ENCODE data around the gene GGNBP2.

The GGNBP2 gene

DNA sequence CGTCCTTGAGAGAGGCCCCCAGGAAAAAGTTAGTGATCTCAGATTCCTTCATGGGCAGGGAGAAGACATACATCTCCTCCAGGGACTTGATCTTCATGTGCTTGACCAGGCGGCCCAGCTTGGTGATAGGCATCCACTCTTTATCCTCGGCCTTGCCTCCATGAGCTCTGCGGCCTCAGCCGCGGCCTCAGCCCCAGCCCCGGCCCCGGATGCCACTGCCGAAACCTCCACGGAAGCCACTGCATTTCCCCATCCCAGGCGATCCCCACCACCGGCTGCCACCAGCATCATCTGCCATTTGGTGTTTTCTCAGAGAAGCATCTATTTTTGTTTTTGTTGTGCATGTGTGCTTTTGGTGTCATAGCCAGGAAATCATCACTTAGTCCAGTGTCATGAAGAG is 30.3 kb downstream of the GGNBP2 start:
- no peak overlapping the region for H3K27ac ChIP-seq
- TF ChIP-seq, protein P1, sequence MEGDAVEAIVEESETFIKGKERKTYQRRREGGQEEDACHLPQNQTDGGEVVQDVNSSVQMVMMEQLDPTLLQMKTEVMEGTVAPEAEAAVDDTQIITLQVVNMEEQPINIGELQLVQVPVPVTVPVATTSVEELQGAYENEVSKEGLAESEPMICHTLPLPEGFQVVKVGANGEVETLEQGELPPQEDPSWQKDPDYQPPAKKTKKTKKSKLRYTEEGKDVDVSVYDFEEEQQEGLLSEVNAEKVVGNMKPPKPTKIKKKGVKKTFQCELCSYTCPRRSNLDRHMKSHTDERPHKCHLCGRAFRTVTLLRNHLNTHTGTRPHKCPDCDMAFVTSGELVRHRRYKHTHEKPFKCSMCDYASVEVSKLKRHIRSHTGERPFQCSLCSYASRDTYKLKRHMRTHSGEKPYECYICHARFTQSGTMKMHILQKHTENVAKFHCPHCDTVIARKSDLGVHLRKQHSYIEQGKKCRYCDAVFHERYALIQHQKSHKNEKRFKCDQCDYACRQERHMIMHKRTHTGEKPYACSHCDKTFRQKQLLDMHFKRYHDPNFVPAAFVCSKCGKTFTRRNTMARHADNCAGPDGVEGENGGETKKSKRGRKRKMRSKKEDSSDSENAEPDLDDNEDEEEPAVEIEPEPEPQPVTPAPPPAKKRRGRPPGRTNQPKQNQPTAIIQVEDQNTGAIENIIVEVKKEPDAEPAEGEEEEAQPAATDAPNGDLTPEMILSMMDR (conservative IDR thresholded peaks at IDR 0.05): no peak

DNA sequence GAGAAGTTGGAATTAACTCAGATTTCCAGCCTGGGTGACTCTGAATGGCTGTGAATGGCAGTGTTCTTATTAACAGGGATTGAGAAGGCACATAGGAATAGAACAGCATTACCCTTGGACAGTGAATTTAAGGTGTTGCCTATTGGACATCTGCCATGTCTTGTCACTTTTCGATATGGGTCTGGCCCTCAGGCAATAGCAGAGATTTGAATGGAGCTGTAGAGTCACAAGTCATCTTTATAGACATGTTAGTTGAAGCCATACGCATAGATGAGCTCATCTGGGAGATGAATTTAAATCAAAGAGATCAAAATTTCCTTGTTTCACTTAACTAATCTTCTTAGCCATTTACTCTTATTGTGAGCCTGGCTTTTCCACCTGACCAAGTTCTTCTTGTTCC is 32.1 kb downstream of the GGNBP2 start:
- H3K27ac ChIP-seq: no peak overlapping the region
- TF ChIP-seq, protein P1 (conservative IDR thresholded peaks at IDR 0.05): no peak

DNA sequence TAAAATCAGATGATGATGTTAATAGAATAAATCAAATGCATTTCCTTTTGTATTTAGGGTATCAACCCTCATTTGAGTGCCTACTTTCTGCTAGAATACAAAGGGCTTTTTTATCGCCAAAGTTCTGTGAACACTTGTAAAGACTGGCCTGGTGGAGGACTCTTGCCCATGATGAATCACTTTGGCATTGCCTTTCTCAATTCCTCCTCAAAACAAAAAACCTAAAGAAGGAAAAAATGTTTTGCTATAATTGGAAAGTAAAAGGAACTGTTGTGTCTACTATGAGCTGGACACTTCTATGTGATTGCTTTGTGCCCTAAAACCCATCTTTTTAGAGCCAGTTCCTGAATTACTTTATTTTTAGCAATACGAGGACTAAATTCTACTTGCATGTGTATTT is 34.0 kb downstream of the GGNBP2 start:
- TF ChIP-seq, protein P1 (conservative IDR thresholded peaks at IDR 0.05): no peak
- H3K27ac ChIP-seq: no peak overlapping the region

DNA sequence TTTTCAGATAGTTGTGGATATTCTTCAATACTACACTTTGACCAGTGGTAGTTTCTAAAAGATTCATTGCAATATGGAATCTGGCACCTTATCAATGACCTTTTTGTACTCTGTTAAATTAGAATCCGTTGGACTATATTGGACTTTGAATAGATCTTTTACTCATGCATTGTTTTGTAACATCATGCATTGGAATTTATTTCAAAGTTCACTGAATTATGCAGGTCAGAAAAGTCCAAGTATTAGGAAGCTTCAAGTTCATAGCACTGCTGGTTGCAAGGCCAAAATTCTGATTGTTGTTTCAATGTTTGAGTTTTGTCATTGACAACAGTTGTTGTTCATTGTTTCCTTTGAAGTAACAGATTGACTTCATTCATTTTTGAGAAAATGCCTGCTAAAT is 39.1 kb downstream of the GGNBP2 start:
- H3K27ac ChIP-seq: no peak overlapping the region
- TF ChIP-seq, protein P1 (conservative IDR thresholded peaks at IDR 0.05): no peak

DNA sequence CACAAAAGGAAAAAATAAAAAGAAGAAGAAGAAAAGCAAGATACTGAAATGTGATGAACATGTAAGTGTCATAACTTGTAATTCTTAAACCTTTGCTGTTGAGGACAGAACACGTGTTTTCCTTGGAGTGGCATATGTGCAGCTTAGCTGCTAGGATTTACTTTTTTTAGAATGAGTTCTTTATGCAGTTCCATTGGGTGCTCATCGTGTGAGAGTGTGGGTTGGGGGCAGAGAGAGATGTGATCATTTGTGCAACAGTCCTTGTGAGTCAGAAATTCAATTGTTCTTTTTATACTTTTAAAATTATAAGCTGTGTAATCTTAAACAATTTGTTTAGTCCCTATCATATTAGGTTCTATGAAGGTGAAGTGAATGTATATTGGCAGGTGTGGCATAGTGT is 41.4 kb downstream of the GGNBP2 start:
- TF ChIP-seq, protein P1 (conservative IDR thresholded peaks at IDR 0.05): no peak
- no peak overlapping the region for H3K27ac ChIP-seq

DNA sequence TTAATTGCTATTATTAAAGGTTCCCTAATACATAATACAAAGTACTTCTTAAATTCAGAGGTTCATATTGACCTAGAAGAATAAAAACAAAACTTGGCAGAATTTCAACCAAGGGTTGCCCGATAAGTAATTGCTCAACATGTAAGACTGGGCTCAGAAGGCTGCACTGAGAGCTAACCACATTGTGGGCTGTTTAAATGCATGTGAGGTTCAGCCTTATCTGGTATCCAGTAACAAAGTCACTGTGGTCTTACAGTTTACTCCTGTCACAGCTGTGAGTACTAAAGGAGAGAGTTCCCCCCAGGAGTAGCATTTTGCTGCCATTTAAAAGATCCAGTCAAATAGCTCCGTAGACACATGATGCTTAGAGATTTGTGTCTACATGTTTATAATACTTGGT is 45.4 kb downstream of the GGNBP2 start:
- TF ChIP-seq, protein P1 (conservative IDR thresholded peaks at IDR 0.05): no peak

DNA sequence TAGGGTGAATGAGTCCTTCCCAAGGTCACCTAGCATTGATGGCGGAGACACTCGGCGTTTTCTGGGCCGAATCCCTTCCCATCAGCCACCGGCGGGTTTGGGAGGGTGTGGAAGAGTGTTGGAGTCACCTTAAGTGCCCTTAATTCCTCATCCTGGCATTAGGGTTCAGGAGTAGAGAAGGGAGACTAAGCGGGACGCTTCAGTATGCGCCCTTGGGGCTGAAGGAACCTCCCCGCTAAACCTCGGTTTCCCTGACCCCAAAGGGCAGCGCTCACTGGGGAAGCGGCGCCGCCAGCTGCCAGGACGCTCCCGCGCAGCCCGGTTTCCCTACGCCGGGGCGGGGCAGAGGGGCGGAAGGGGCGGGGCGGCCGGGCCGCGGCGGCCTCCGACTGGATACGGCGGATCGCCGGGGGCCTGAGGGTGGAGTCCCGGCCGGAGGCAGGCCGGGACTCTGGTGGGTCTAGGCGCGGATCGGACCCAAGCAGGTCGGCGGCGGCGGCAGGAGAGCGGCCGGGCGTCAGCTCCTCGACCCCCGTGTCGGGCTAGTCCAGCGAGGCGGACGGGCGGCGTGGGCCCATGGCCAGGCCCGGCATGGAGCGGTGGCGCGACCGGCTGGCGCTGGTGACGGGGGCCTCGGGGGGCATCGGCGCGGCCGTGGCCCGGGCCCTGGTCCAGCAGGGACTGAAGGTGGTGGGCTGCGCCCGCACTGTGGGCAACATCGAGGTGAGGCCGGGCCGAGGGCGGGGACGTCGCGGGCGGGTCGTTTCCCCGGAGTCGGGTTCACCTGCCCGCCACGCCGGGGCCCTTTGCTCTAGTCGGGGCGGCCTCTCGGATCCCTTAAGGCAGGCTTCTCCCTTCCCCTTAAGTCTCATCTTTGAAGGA is 47.0 kb downstream of the GGNBP2 start, which contains the start of gene DHRS11:
Gene DHRS11 (plus strand): TSS at position 446 of the 882 bp plus-strand sequence. CDS start 131 bp downstream, at position 577.
- TF ChIP-seq, protein P1 (conservative IDR thresholded peaks at IDR 0.05): peak; percentile 19; the same call in 1 of the 2 replicates
- peak within 1 kb of the TSS; percentile 82 for H3K27ac ChIP-seq

More for the DNA sequence above, 45.4 kb downstream of the GGNBP2 start:
- no peak overlapping the region for H3K27ac ChIP-seq
